K562 (cell line): ENCODE measurements around the gene RASGEF1C. TPM values are rescaled to one million over a fixed set of nuclear protein-coding genes. Genes with fewer than 3 reads are reported as not detected.

Source experiments
- ATAC-seq: fragments of 200-7000 bp; cut with Tn5 transposase; 3 replicates; pipeline ENCODE4 v1.9.1; 2020; ENCODE audit warnings: moderate library complexity
- BruUV-seq: library from RNA; stranded (reverse); fragments of 400-500 nt; replicated peaks from 2 replicates; lab custom pipeline; 2021; lab: Mats Ljungman, UMichigan
- CTCF ChIA-PET: fragments of 300-600 bp; formaldehyde crosslinking; extraction: SDS; loops from one replicate; lab custom pipeline; 2021; ENCODE audit warnings: low intra/inter-chr PET ratio; lab: Yijun Ruan, JAX
- POLR2A ChIA-PET: fragments of 300-600, 350-650 bp; sonication (Branson Sonifier 250); formaldehyde crosslinking; extraction: SDS; loops from one replicate; lab custom pipeline; 2021; ENCODE audit warnings: antibody characterized with exemption, inconsistent platforms; lab: Yijun Ruan, JAX
- DNase-seq, 4 experiments: peaks; one replicate each; pipeline versions ENCODE4 v3.0.0 to v3.0.0-alpha.2; 2011 to 2018; ENCODE audit warnings: low spot score in 3 of 4, mixed read lengths in 3 of 4; ENCODE audit errors: extremely low read depth in 1 of 4
- FAIRE-seq: peaks from 2 replicates; lab custom pipeline; 2011; peaks lifted over from hg19 to GRCh38; lab: Jason Lieb, UNC
- H2AFZ ChIP-seq: 2 replicates; pipeline ENCODE4 v1.6.0; 2011; ENCODE audit warnings: low read depth, low read length, control low read depth, inconsistent platforms
- H3K27ac ChIP-seq: fragments of 200-600 bp; 3 replicates; pipeline ENCODE4 v1.8.0; 2011; ENCODE audit warnings: low read depth, mild to moderate bottlenecking, control low read depth, inconsistent platforms, low read length, moderate library complexity, mixed read lengths; ENCODE audit errors: extremely low read depth
- H3K27me3 ChIP-seq, 2 experiments: fragments of 300-600 bp in 1 of 2; 2 replicates in 1 of 2; 3 replicates in 1 of 2; pipeline versions ENCODE4 v1.6.0 to v1.8.0; 2011; ENCODE audit warnings: inconsistent platforms in 2 of 2, low read length in 2 of 2, mild to moderate bottlenecking in 1 of 2, mixed read lengths in 1 of 2, moderate library complexity in 1 of 2; ENCODE audit not compliant: control insufficient read depth in 2 of 2, insufficient read depth in 2 of 2
- H3K36me3 ChIP-seq: fragments of 300-600 bp; 3 replicates; pipeline ENCODE4 v1.8.0; 2011; ENCODE audit warnings: mild to moderate bottlenecking, low read length, inconsistent platforms; ENCODE audit not compliant: control insufficient read depth, insufficient read depth
- H3K4me1 ChIP-seq, 2 experiments: fragments of 200-600 bp in 1 of 2; replicated peaks in 1 of 2; 2 replicates in 1 of 2; 3 replicates in 1 of 2; pipeline versions ENCODE4 v1.5.1 to v1.8.0; 2011; ENCODE audit warnings: inconsistent platforms in 2 of 2, low read length in 2 of 2, mild to moderate bottlenecking in 1 of 2, mixed read lengths in 1 of 2, moderate library complexity in 1 of 2; ENCODE audit not compliant: control insufficient read depth in 2 of 2, insufficient read depth in 2 of 2
- H3K4me2 ChIP-seq: 2 replicates; pipeline ENCODE4 v1.6.1; 2011; ENCODE audit warnings: low read length, control low read depth, inconsistent platforms, mixed read lengths; ENCODE audit not compliant: insufficient read depth
- H3K4me3 ChIP-seq: fragments of 200-600 bp; sonication (generic), shearing (Covaris generic); 2 replicates; pipeline ENCODE4 v1.5.1; 2016; ENCODE audit warnings: control low read depth, inconsistent platforms
- H3K79me2 ChIP-seq: fragments of 200-600 bp; 3 replicates; pipeline ENCODE4 v1.8.0; 2011; ENCODE audit warnings: low read length, inconsistent platforms; ENCODE audit not compliant: control insufficient read depth, insufficient read depth
- H3K9ac ChIP-seq, 2 experiments: 2 replicates each; pipeline versions ENCODE4 v1.6.0 to v1.6.1; 2011; ENCODE audit warnings: low read depth in 2 of 2, low read length in 2 of 2, control low read depth in 1 of 2, inconsistent platforms in 1 of 2, mild to moderate bottlenecking in 1 of 2, mixed read lengths in 1 of 2; ENCODE audit not compliant: insufficient read depth in 1 of 2
- H3K9me1 ChIP-seq: one replicate; pipeline ENCODE4 v1.6.0; 2011; ENCODE audit warnings: inconsistent platforms, mild to moderate bottlenecking, low read length, moderate library complexity; ENCODE audit not compliant: control insufficient read depth, insufficient read depth
- H3K9me3 ChIP-seq: replicated peaks from 2 replicates; pipeline ENCODE4 v1.5.1; 2011; ENCODE audit warnings: low read depth, low read length, inconsistent platforms; ENCODE audit not compliant: control insufficient read depth, insufficient read depth
- H4K20me1 ChIP-seq: replicated peaks from 2 replicates; pipeline ENCODE4 v1.6.1; 2011; ENCODE audit warnings: low read length, inconsistent platforms, mixed read lengths; ENCODE audit not compliant: control insufficient read depth, insufficient read depth
- GTF2F1 ChIP-seq: IDR thresholded peaks from 2 replicates; pipeline ENCODE4 v1.6.1; 2011; ENCODE audit warnings: low read depth, low read length, improper control_type of control experiment
- PHF8 ChIP-seq: fragments of 200-600 bp; sonication (generic); IDR thresholded peaks from 2 replicates; pipeline ENCODE4 v1.6.1; 2012; ENCODE audit warnings: mixed run types, mild to moderate bottlenecking, inconsistent platforms, low read length, moderate library complexity, borderline replicate concordance
- SIX5 ChIP-seq, 2 experiments: IDR thresholded peaks; 2 replicates each; pipeline ENCODE4 v1.6.1; 2011; ENCODE audit warnings: low read length in 2 of 2, borderline replicate concordance in 1 of 2, low read depth in 1 of 2, mild to moderate bottlenecking in 1 of 2, moderate library complexity in 1 of 2; ENCODE audit not compliant: insufficient read depth in 1 of 2
- SP2 ChIP-seq: IDR thresholded peaks from 2 replicates; pipeline ENCODE4 v1.6.1; 2011; ENCODE audit warnings: mild to moderate bottlenecking, low read depth, low read length, moderate library complexity; ENCODE audit not compliant: poor library complexity, severe bottlenecking; ENCODE audit errors: extremely low read depth
- TAF15 ChIP-seq: fragments of 200-400 bp; formaldehyde crosslinking; IDR thresholded peaks from 2 replicates; pipeline ENCODE4 v1.6.1; 2017; ENCODE audit warnings: mild to moderate bottlenecking, low read depth, low read length, moderate library complexity
- ZNF12 ChIP-seq: sonication (generic); formaldehyde crosslinking; IDR thresholded peaks from 2 replicates; pipeline ENCODE4 v1.4.0; 2020; ENCODE audit warnings: mild to moderate bottlenecking, missing genetic modification reagents
- ZNF41 ChIP-seq: fragments of 250-450 bp; sonication (Bioruptor Pico); conservative IDR thresholded peaks from 2 replicates; pipeline ENCODE4 v1.4.0; 2020; ENCODE audit warnings: mild to moderate bottlenecking
- ZNF583 ChIP-seq: fragments of 250-450 bp; sonication (Bioruptor Pico); IDR thresholded peaks from 2 replicates; pipeline ENCODE4 v1.4.0; 2020
- WGBS: fragments of 100-300 bp; shearing (Covaris generic); methylation state at CpG from one replicate; pipeline ENCODE4 v1.1.6; 2016; ENCODE audit warnings: low coverage, mixed read lengths; ENCODE audit not compliant: insufficient coverage; ENCODE audit errors: missing lambda C conversion rate; 5-methylcytosine and 5-hydroxymethylcytosine counted together
- in situ Hi-C: fragments of 300-500 bp; cut with MboI; formaldehyde crosslinking; loops from 4 replicates; pipeline ENCODE4 v1.15.0; 2018; ENCODE audit warnings: inconsistent platforms, mixed read lengths
- intact Hi-C: fragments of 100-400 bp; cut with micrococcal nuclease; formaldehyde crosslinking; loops from 2 replicates; pipeline ENCODE4 v1.14.2; 2022
- polyA plus RNA-seq, 8 experiments: library from polyadenylated mRNA; depleted of rRNA in 4 of 8; stranded (reverse) in 5 of 8; unstranded in 3 of 8; fragments of >200 nt; fragmentation: Nextera tagmentation in 2 of 8; fragmentation: Illumina TruSeq in 1 of 8; extraction: Ambion mirVana in 2 of 8; extraction: Trizol in 1 of 8; gene quantifications; 2 replicates each; pipeline versions ENCODE4 v1.2.1 to v1.2.3, GENCODE V29; 2011 to 2014; ENCODE audit warnings: inconsistent platforms in 1 of 8, missing spikeins in 1 of 8
- total RNA-seq, 7 experiments: library from RNA; depleted of rRNA in 6 of 7; stranded (reverse); fragments of >200 nt in 6 of 7; fragmentation: Illumina TruSeq in 2 of 7; extraction: Trizol in 2 of 7; gene quantifications; 2 replicates each; pipeline versions ENCODE4 v1.2.1 to v1.2.3, GENCODE V29; 2011 to 2021; ENCODE audit warnings: low replicate concordance in 1 of 7

RASGEF1C gene
- total and polyA plus RNA-seq, 9 of the 15 experiments (the other 6 are each of a cell fraction or from before 2014, with no cell fraction given) = 0.04 to 1.1 (median 0.21) TPM; not detected in 4

DNA sequence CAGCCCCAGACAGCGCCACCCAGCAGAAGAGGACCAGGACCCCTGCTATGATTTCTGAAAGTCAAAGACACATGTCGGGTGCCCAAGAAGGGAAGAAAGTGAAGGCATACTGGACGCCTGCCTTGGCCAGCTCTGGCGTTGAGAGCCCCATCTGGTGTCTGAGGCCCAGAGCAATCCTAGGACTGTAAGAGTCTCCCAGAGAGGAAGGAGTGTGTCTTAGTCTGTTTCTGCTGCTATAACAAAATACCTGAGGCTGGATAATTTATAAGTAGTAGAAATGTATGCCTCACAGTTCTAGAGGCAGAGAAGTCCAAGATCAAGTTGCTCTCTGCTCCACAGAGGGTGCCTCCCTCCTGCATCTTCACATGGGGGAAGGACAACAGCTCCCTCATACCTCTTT is 10.8 kb downstream of the RASGEF1C start:
- TF ChIP-seq ZNF12 (CRISPR knock-in tag) (peak; percentile 87), ZNF583 (CRISPR knock-in tag) (no peak)
- 11% methylated on average over 4 of the region's 4 CpGs for WGBS
- ATAC-seq (no peak), DNase-seq (no peak), FAIRE-seq (no peak)
- Histone ChIP-seq H3K36me3 (no peaks in the 10 kb centered on the region), H2AFZ (no peak overlapping the region), H3K27me3 (peaks cover 14 to 52% of the 10 kb centered on the region in 2 experiments; a peak in 4 of 5 replicates), H3K9ac (no peak overlapping the region), H3K79me2 (no peaks in the 10 kb centered on the region), H3K9me3 (no peaks in the 10 kb centered on the region), H4K20me1 (no peaks in the 10 kb centered on the region; the same call in 1 of the 2 replicates), H3K4me1 (peaks cover 0 to 7% of the 10 kb centered on the region in 2 experiments; a peak in 2 of 5 replicates), H3K4me3 (no peak overlapping the region), H3K27ac (no peak overlapping the region), H3K9me1 (no peaks in the 10 kb centered on the region), H3K4me2 (no peak overlapping the region)
- ChIA-PET POLR2A (no interaction called here), CTCF (interaction anchor here (0.6 kb wide), 1 partner anchor 13 kb away, joined by 3 read pairs; no protein-coding TSS in a partner anchor)
- in situ Hi-C loops (no loop called here), intact Hi-C loops (no loop called here)
- no TSS peak for BruUV-seq

DNA sequence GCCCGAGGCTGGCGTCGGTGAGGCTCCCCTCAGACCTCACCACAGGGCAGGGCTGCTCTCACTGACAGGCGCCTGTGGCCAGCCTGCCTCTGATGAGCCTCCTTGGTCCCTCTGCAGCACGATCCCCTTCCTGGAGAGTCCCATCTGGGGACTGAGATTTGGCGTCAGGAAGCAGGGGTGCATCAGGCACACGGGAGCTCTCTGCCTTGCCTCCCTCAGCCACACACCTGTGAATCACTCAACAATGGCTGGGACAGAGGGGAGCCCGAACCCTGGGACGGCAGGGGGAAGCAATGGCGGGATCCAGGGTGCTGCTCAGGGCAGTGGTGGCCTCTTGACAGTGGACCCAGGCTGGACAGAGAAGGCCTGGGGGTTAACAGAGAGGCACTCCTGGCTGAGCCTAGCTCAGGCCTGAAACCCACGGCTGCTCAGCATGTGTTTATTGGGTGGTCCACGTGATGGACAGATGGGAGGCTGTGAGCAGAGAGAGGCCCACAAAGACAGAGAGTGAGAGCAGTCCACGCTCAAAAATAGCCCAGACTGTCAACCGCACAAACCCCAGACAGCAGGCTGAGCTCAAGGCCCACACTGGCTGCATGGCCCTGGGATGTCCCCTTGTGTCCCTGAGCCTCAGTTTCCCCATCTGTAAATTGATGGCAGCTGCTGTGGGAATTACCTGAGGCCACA is 11.9 kb downstream of the RASGEF1C start:
- Histone ChIP-seq H4K20me1 (no peaks in the 10 kb centered on the region; the same call in 1 of the 2 replicates), H3K27me3 (peaks cover 14 to 57% of the 10 kb centered on the region in 2 experiments; a peak in 4 of 5 replicates), H3K9ac (no peak overlapping the region), H3K36me3 (no peaks in the 10 kb centered on the region), H3K79me2 (no peaks in the 10 kb centered on the region), H3K27ac (no peak overlapping the region), H3K9me1 (no peaks in the 10 kb centered on the region), H3K4me2 (no peak overlapping the region), H3K4me3 (no peak overlapping the region), H3K9me3 (no peaks in the 10 kb centered on the region), H2AFZ (no peak overlapping the region), H3K4me1 (peaks cover 0 to 7% of the 10 kb centered on the region in 2 experiments; a peak in 2 of 5 replicates)
- ATAC-seq = no peak
- TF ChIP-seq ZNF41 (CRISPR knock-in tag) = no peak
- TF ChIP-seq GTF2F1 = no peak
- TF ChIP-seq SIX5 (IDR thresholded peaks at IDR 0.05; ENCODE audit: borderline replicate concordance in 1 of 2, insufficient read depth in 1 of 2, low read depth in 1 of 2, low read length in 2 of 2) = no peak
- TF ChIP-seq SP2 = no peak
- TF ChIP-seq TAF15 = no peak
- no peak for TF ChIP-seq PHF8
- FAIRE-seq = no peak
- 4% methylated on average over 12 of the region's 14 CpGs for WGBS
- ChIA-PET CTCF (no interaction called here), POLR2A (no interaction called here)
- in situ Hi-C loops (no loop called here), intact Hi-C loops (no loop called here)
- DNase-seq = no peak
- no TSS peak for BruUV-seq
